ENCODE data around the gene SPP2.

SPP2 gene

GRCh38 chr2:234050455-234051135 lies at the start of gene SPP2:
SPP2 (plus strand) TSS chr2:234050702; CDS start chr2:234050787, 85 bp downstream.
- Histone ChIP-seq H3K9me3 (ENCODE audit: low read length) (no peaks in the 10 kb centered on the region), H4K20me1 (ENCODE audit: insufficient read depth, low read length) (no peaks in the 10 kb centered on the region), H3K9ac (ENCODE audit: low read length) (no peak within 1 kb of the TSS), H3K79me2 (ENCODE audit: insufficient read depth, low read length) (no peaks in the 10 kb centered on the region), H3K27me3 (ENCODE audit: insufficient read depth, low read length) (no peaks in the 10 kb centered on the region), H3K4me2 (ENCODE audit: low read length) (no peak within 1 kb of the TSS), H3K27ac (ENCODE audit: low read depth, low read length, poor library complexity, severe bottlenecking) (no peak within 1 kb of the TSS), H3F3A (ENCODE audit: insufficient read depth, low read length) (no peaks in the 10 kb centered on the region), H3K9me2 (ENCODE audit: low read depth, low read length) (no peaks in the 10 kb centered on the region), H3K4me1 (ENCODE audit: insufficient read depth, low read length, severe bottlenecking) (no peaks in the 10 kb centered on the region), H3K4me3 (ENCODE audit: low read depth, low read length, poor library complexity, severe bottlenecking) (no peak within 1 kb of the TSS), H2AFZ (ENCODE audit: low read length) (no peak within 1 kb of the TSS), H3K36me3 (ENCODE audit: insufficient read depth, low read length) (no peaks in the 10 kb centered on the region)
- no peak for TF ChIP-seq EZH2 (IDR thresholded peaks at IDR 0.05; ENCODE audit: borderline replicate concordance, low read length)
- TF ChIP-seq, protein P1, sequence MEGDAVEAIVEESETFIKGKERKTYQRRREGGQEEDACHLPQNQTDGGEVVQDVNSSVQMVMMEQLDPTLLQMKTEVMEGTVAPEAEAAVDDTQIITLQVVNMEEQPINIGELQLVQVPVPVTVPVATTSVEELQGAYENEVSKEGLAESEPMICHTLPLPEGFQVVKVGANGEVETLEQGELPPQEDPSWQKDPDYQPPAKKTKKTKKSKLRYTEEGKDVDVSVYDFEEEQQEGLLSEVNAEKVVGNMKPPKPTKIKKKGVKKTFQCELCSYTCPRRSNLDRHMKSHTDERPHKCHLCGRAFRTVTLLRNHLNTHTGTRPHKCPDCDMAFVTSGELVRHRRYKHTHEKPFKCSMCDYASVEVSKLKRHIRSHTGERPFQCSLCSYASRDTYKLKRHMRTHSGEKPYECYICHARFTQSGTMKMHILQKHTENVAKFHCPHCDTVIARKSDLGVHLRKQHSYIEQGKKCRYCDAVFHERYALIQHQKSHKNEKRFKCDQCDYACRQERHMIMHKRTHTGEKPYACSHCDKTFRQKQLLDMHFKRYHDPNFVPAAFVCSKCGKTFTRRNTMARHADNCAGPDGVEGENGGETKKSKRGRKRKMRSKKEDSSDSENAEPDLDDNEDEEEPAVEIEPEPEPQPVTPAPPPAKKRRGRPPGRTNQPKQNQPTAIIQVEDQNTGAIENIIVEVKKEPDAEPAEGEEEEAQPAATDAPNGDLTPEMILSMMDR (IDR thresholded peaks at IDR 0.05; ENCODE audit: low read length): no peak

DNA sequence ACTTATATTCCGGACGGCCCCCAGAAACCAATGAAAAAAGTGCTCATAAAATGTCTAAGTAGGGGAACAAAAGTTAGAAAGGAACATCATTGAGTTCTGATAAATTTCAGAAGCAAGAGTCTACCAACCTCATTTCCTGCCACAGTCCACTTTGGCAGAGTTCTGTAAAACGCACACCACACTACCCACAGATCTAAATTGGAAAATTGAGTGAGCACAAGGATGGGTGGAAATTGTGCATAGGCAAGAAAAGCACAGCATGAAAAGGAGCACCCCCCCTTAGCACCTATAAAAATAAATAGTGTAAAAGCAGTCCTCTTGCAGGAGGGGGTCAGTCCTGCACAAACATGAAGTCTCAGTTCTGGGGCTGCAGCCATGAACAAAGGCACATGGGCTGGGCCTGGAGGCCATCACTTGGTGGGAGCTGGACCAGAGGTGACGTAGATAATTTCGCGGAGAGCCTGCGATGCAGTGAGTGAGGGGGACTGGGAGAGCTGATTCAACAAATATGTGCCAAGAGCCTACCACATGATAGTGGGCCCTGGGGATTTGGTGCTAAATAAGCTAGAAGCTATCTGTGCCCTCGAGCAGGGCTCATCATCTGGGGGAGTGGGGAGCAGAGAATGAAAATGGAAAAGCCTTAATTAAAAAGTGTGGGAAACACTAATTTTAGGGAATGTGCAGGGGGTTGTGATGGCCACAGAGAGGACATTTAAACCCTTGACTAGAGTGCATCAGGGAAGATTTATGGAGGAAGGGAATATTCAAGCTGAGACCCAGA lies 48.9 kb upstream of the SPP2 start:
- no peak overlapping the region for H3K4me2 ChIP-seq (ENCODE audit: low read length)

DNA sequence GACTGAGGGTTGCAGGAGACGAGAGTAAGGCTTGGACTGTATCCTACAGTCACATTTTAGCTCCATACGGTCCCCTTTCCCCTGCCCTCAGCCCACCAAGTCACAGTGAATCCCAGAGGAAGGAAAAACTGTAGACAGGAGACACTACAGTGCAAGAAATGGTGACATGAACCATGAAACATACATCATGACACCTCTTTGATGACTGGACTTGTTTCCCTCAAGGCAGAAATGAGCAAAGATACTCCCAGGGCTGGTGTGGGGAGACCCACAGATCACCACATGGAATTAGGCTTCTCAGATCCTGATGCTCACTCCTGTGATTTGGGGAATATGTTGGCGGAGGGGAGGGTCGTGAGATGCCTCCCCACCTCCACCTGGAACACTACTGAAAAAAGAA lies 48.2 kb upstream of the SPP2 start:
- Histone ChIP-seq H3F3A (ENCODE audit: insufficient read depth, low read length) (no peaks in the 10 kb centered on the region), H3K9me2 (ENCODE audit: low read depth, low read length) (no peaks in the 10 kb centered on the region), H3K9ac (ENCODE audit: low read length) (no peak overlapping the region), H3K4me1 (ENCODE audit: insufficient read depth, low read length, severe bottlenecking) (no peaks in the 10 kb centered on the region), H3K27me3 (ENCODE audit: insufficient read depth, low read length) (no peaks in the 10 kb centered on the region), H3K36me3 (ENCODE audit: insufficient read depth, low read length) (no peaks in the 10 kb centered on the region), H4K20me1 (ENCODE audit: insufficient read depth, low read length) (no peaks in the 10 kb centered on the region), H3K27ac (ENCODE audit: low read depth, low read length, poor library complexity, severe bottlenecking) (no peak overlapping the region), H3K4me2 (ENCODE audit: low read length) (no peak overlapping the region), H3K79me2 (ENCODE audit: insufficient read depth, low read length) (no peaks in the 10 kb centered on the region), H3K4me3 (ENCODE audit: low read depth, low read length, poor library complexity, severe bottlenecking) (no peak overlapping the region), H3K9me3 (ENCODE audit: low read length) (no peaks in the 10 kb centered on the region), H2AFZ (ENCODE audit: low read length) (no peak overlapping the region)
- TF ChIP-seq, protein P1 (IDR thresholded peaks at IDR 0.05; ENCODE audit: low read length): no peak
- TF ChIP-seq EZH2 (IDR thresholded peaks at IDR 0.05; ENCODE audit: borderline replicate concordance, low read length): no peak

More for the DNA sequence above, 48.9 kb upstream of the SPP2 start:
- Histone ChIP-seq H2AFZ (ENCODE audit: low read length) (no peak overlapping the region), H3F3A (ENCODE audit: insufficient read depth, low read length) (no peaks in the 10 kb centered on the region), H3K27me3 (ENCODE audit: insufficient read depth, low read length) (no peaks in the 10 kb centered on the region), H3K9ac (ENCODE audit: low read length) (no peak overlapping the region), H4K20me1 (ENCODE audit: insufficient read depth, low read length) (no peaks in the 10 kb centered on the region), H3K9me3 (ENCODE audit: low read length) (no peaks in the 10 kb centered on the region), H3K9me2 (ENCODE audit: low read depth, low read length) (no peaks in the 10 kb centered on the region), H3K4me1 (ENCODE audit: insufficient read depth, low read length, severe bottlenecking) (no peaks in the 10 kb centered on the region), H3K4me3 (ENCODE audit: low read depth, low read length, poor library complexity, severe bottlenecking) (no peak overlapping the region), H3K36me3 (ENCODE audit: insufficient read depth, low read length) (no peaks in the 10 kb centered on the region), H3K79me2 (ENCODE audit: insufficient read depth, low read length) (no peaks in the 10 kb centered on the region), H3K27ac (ENCODE audit: low read depth, low read length, poor library complexity, severe bottlenecking) (no peak overlapping the region)
- TF ChIP-seq, protein P1 (IDR thresholded peaks at IDR 0.05; ENCODE audit: low read length): no peak
- no peak for TF ChIP-seq EZH2 (IDR thresholded peaks at IDR 0.05; ENCODE audit: borderline replicate concordance, low read length)
